ACHN (cell line): Measurements from ENCODE around the gene HES4.
"Not testable (repeated sequence)": the region's sequence is repeated elsewhere in the genome, so short reads cannot be mapped to it uniquely, and the experiment has no call there.

Experiments
- DNase-seq: peaks from one replicate; pipeline ENCODE4 v3.0.0-alpha.2; 2015
- in situ Hi-C: cut with HindIII; loops from 2 replicates; pipeline ENCODE4 v1.10.0; 2017; ENCODE audit warnings: low sequenced_read_pairs, low pct_ligation_motif_present, low pct_unique_long_range_greater_than_20kb

The HES4 gene

DNA sequence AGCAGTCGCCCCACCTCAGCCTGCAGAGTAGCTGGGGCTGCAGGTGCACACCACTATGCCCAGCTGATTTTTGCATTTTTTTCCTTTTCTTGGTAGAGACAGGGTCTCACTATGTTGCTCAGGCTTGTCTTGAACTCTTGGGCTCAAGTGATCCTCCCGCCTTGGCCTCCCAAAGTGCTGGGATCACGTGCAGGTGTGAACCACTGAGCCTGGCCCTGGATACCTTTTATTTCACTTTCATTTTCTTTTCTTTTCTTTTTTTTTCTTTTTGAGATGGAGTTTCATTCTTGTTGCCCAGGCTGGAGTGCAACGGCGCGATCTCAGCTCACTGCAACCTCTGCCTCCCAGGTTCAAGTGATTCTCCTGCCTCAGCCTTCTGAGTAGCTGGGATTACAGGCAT is 8.6 kb downstream of the HES4 start:
- in situ Hi-C loops, DNase-seq: not testable (repeated sequence)

DNA sequence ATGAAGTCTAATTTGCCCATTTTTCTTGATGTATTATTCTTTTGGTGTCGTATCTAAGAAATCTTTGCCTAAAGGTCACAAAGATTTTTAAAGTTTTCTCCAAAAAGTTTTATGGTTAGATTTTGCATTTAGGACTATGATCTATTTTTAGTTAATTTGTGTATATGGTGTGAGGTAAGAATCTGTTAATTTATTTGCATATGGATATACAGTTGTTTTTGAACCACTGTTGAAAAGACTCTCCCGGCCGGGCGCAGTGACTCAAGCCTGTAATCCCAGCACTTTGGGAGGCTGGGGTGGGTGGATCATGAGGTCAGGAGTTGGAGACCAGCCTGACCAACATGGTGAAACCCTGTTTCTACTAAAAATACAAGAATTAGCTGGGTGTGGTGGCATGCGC is 11.8 kb downstream of the HES4 start:
- DNase-seq, in situ Hi-C loops: not testable (repeated sequence)

DNA sequence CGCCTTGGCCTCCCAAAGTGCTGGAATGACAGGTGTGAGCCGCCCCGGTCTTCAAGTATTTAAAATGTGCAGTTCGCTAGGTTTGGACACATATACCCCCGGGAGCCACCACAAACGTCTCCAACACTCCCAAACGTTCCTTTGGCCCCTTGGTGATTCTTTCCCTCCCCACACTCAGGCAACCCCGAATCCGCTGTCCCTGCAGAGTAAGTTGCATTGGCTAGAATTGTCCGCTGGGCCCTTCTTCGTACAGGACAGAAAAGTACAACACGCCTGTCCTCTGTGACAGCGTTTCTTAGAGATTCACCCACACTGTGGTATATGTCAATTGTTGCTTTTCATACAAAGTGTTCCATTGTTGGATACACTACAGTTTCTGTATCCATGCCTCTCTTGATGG is 14.8 kb downstream of the HES4 start:
- in situ Hi-C loops: no loop called here
- DNase-seq: no peak

DNA sequence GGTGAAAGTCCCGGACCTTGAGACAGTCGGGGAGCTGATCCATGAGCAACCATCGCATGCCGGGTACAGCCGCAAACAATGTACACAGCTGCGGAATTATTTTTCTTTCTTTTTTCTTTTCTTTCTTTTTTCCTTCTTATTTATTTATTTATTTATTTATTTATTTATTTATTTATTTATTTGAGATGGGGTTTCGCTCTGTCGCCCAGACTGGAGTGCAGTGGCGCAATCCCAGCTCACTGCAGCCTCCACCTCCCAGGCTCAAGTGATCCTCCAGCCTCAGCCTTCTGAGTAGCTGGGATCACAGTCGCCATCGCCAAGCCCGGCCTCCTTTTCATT is 15.5 kb downstream of the HES4 start:
- in situ Hi-C loops: no loop called here
- no peak for DNase-seq

DNA sequence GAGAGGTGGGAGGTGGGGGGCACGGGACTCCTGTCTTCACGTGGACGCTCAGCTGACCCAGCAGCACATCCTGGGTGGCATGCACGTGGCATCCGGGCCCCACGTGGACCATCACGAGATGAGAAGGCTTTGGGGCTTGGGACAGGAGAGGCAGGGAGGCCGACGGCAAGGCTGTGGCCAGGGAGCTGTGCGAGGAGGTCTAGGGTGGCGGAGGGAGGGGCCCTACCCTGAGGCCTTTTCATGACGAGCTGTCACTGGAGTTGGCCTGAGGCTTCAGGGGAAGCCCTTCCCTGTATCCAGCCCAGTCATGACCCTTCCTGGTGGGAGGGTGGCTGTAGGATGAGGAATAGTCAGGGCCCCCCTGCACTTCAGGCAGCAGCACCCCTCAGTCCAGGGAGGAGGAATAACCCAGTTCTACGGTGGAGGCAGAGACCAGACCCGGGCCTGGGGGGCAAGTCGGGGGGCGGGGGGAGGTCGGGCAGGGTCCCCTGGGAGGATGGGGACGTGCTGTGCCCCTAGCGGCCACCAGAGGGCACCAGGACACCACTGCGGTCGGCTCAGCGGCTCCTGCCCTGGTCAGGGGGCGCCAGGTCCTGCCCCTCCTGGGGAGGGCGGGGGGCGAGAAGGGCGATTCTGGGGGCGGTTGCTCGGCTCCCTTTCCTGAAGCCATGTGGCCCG is 16.0 kb downstream of the HES4 start:
- in situ Hi-C loops: no loop called here
- DNase-seq: no peak

DNA sequence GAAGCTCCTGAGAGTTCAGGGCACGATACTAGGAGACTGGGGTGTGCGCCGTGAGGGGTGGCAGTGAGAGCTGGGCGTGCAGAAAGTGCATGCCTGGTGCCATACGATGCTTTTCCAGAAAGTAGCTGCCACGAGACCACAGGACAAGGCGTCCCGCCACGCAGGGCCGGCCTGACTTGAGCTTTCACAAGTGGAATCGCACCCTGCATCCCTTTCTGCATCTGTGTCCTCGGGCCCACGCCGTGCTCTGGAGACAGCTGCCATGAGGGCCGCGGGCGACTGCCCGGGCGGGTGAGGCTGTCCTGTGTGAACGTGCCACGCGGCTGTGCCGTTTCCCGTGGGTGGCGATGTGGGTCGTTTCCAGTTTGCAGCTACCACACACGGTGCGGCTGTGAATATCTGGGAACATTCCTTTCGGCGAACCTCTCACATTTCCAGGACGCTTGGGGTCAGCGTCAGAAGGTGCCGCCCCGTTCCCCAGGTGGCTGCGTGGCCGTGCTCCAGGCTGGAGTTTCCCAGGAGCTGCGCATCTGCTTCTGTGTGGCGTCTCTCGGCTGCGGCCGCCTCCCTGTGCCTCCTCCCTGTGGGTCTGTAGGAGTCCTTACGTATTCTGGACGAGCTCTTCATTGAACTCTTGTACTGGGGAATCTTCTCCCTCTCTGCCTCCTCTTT is 17.0 kb downstream of the HES4 start:
- in situ Hi-C loops: no loop called here
- DNase-seq: no peak

DNA sequence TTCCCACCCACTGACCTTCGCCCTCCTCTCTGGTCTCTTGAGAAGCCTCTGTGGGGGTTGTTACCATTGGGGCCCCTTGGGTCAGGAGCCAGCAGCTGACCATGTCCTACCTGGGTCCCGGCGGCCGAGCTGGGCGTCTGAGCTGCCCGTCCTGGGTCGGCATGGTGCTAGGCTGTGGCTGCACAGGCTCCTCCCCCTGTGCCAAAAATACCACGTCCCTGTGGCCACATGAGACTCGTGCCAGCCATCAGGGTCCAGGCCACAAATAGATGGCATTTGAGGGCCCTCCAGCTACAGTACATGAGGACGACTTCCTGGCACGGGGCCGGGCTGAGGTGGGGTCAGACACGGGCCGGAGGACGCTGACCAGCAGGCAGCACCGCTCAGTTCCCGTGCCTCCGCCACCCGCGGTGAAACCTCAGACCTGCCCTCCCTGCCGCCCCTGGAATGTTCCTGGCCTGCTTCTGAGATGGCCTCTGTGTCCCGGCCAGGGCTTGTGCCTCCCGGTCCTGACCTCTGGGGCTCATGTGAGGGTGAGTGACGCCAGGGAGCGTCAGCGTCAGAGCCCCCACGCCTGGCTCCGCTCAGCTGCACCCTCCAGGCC is 17.8 kb downstream of the HES4 start, which contains the start of gene PERM1:
TSS of gene PERM1 (minus strand) at position 139 of the 604 bp plus-strand sequence. CDS start 1,064 bp downstream, outside the sequence.
- in situ Hi-C loops: no loop called here
- no peak for DNase-seq

DNA sequence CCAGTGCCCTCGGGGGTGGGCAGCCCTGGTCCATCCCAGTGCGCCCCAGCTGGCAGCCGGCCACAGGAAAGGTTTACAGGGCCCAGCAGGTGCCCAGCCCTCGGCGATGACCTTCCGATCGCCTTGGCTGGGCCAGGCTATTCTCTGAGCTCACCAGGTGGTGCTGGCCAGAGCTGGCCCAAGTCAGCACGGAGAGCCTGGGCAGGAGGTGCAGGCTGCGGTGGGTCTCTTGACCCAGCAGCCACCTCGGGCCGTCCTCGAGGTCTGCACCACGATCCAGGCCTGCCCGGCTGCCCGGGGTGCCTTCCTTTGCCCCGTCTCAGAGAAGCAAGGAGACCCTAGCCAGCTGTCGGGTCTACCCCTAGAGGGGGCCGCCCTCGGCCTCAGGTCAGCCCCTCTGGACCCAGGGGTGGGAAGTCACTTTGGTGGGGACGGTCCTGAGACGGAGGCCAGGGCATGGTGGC is 18.4 kb downstream of the HES4 start:
- in situ Hi-C loops: no loop called here
- no peak for DNase-seq

DNA sequence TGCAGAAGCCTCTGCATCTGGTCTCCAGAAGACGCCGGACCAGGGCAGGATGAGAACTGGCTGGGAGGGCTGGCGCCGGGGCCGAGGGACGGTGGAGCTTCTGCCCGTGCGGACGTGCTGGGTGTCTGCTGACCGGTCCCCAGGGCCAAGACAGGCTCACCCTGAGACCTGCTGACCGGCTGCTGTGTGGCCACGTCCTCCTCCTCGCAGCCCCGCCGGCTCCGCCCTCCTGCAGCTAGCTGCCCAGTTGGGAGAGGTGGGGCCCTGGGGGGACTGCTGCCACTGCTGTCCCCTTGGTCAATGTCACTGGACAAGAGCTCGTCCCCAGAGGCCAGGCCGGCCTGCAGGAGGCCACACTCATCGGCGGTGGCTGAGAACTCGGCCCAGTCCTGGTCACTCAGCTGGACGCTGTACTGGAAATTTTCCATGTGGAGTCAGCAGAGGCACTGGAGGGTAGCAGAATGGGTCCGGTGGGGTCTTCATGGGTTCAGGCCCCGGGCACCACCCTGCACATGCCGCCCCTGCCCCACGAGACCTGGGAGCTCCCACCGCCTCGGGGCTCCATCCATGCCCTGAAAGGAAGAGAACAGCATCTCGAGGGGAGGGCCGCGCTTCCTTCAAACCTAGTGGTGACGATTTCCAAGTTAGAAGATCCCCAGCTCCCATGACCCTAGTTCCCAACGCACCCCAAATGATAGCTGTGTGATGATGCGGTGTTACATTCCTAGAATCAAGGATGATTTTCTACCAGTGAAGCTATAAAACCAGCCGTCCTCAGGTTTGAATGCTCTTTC is 19.1 kb downstream of the HES4 start:
- DNase-seq: no peak
- in situ Hi-C loops: no loop called here

DNA sequence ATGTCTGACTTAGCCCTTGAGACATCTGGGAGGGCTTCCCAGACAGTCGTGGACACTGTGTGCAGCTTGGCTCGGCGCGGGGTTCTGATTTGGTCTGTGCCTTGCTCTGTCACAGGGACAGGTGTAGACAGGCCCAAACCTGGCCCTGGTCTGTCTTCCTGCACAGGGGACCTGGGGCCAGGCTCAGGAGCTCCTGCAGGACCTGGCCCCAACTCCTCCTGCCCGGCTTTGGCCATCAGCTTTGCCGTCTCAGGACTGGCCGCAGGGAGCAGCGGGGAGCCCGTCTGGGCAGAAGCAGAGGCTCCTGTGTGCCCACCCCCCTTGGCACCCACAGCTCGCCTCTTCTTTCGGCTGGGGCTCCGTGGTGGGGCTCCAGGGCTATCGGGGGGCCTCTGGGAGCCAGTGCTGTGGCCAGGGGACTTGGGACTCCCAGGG is 19.7 kb downstream of the HES4 start:
- in situ Hi-C loops: no loop called here
- no peak for DNase-seq

DNA sequence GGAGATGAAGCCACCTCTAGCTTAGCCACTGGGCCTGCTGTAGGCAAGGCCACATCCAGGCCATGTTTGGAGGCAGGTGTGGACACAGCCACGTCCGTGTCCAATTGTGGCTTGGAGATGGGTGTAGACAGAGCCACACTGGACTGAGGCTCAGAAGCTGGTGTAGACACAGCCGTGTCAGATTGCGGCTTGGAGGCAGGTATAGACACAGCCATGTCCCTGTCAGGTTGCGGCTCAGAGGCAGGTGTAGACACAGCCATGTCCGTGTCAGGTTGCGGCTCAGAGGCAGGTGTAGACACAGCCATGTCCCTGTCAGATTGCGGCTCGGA is 20.2 kb downstream of the HES4 start:
- DNase-seq: no peak
- in situ Hi-C loops: no loop called here

DNA sequence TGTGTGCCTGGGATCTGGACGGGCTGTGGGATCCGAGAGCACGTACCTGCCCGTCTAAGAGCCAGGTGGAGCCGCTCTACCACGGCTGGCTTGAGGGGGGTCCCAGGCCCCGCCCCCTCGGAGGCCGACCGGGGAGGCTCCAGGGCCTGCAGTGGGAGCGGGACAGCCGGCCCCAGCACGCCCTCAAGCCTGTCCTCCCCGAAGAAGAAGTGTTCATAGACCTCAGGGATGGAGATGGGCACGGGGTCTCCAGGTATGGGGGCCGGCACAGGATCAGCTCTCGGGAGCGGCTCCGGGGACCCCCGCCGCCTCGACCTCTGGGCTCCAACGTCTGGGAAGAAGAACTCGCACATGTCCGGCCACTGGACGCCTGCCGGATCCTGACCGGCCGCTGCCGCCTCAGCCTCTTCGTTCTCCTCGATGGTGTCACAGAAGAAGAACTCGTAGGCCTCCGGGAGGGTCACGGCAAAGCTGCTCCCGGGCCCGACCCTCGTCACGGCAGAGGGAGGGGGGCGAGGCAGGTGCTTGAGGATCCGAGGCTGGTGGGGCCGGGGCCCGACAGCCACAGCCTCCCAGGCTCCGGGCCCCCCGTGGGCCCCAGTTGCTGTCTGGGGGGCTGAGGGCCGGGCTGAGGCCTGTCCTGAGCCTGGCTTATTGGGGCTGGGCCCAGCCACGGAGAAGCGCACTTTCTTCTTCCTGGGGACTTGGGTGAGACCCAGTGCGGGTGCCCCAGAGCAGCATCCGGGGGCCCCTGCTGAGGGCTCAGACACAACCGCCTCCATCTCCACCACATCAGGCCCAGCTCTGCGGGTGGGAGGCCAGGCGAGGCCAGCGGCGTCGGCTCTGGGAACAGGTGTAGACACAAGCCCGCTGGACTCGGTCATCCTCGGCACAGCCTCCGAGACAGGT is 20.8 kb downstream of the HES4 start:
- in situ Hi-C loops: no loop called here
- no peak for DNase-seq

DNA sequence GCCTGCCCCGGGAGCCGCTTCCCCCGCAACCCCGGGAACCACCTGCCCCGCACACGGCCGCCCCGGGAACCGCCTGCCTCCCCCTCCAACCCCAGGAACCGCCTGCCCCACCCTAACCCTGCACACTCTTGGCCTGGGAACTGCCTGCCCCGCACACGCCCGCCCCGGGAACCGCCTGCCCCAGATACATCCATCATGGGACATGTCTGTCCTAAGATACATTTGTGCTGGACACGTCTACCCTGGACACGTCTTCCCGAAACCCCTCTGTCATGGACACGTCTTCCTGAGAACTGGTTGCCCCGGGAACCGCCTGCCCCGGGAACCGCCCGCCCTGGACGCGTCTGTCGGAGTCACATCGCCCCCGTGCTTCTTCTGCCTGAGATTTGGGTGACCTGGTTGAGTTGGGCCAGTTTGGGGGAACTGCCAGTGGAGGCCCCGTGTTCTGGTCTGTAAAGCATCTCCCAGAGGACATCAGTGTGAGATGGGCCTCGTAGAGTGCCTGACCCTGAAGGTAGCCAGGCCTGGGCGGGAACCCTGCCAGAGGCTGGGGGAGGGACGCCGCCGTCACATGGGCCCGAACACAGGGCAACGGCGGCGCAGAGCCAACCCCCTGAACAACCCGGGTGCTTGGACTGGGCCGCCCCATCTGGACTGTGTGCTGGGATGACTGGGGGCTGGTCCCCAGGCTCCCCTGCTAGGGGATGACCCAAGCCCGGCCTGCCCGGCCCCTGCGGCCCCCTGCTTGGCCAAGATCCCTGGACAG is 21.6 kb downstream of the HES4 start:
- no peak for DNase-seq
- in situ Hi-C loops: no loop called here

DNA sequence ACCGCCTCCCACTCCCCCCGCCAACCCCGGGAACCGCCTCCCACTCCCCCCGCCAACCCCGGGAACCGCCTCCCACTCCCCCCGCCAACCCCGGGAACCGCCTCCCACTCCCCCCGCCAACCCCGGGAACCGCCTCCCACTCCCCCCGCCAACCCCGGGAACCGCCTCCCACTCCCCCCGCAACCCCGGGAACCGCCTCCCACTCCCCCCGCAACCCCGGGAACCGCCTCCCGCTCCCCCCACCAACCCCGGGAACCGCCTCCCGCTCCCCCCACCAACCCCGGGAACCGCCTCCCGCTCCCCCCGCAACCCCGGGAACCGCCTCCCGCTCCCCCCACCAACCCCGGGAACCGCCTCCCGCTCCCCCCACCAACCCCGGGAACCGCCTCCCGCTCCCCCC is 23.1 kb downstream of the HES4 start:
- in situ Hi-C loops, DNase-seq: not testable (repeated sequence)

DNA sequence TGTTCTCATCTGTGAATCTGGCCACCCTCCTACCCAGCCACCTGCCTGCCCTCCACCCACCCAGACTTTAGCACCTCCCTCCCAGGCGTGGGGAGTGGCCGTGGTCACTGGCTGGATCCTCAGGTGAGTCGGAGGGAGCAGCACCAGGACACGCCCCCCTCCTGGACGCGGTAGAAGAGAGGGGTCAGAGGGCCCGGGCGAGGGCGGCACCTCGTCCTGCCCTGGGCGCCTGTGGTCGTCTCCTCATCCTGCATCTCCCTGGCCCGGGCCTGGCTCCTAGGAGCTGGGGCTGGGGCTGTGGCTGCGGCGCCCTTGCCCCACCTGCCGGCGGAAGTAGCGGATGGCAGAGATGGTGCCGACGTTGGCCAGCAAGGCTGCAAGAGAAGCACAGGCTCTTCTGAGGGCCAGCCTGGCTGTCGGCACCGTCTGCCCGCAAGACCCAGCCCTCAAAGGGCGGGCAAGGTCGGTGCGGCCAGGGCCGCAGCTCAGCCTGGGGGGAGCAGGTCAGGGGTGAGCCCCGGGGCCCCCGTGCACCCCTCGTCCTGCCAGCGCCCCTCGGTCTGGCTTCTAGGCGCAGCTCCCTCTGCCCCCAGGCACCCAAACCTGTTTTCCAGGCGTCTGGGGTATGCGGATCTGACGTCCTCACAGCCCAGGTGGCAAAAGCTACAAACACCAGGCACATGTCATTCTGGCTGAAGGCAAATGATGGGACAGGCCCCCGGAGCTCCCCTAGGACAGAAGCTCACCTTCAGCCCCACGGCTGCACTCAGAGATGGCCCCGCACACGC is 23.8 kb downstream of the HES4 start:
- DNase-seq: peak; percentile 84

DNA sequence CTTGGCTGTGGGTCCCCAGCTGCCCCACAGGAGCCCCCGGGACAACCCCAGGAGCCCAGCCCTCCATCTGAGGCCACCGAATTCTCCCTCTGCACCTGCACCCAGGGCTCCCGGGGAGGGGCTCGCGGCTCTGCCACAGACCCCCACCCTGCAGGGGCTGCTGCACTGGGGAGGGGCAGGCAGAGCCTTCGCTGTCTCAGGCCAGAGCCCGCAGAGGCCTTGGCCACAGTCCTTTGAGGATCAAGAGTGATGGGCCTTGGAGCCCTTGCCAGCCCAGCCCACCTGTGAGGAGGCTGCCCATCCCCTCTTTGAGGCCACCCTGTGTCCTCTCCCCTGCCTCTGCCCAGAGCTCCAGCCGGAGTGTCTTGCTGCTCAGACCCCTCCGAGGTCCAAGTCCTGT is 24.5 kb downstream of the HES4 start:
- in situ Hi-C loops: no loop called here

More for the DNA sequence above, 23.8 kb downstream of the HES4 start:
- in situ Hi-C loops: no loop called here

More for the DNA sequence above, 24.5 kb downstream of the HES4 start:
- no peak for DNase-seq
